ENCODE measurements around the gene BCOR. TPM values are rescaled to one million over a fixed set of nuclear protein-coding genes. Genes with fewer than 3 reads are reported as not detected.

The BCOR gene
- total and polyA plus RNA-seq, 2 of the 4 experiments (the other 2 are of a cell fraction) = 7.5 to 9.0 TPM

GRCh38 chrX:40106676-40107290, 9.0 kb upstream of the BCOR start:
- 10% methylated on average over 2 of the region's 36 CpGs; no CpG with 5 or more reads in 1 of the 2 experiments for WGBS, 2 experiments (ENCODE audit: extremely low coverage in 2 of 2, insufficient read length in 1 of 2)
- Histone ChIP-seq H3K4ac (ENCODE audit: low read depth, low read length) (peak overlapping the region; percentile 77), H3K9me1 (ENCODE audit: insufficient read depth, low read length) (no peaks in the 10 kb centered on the region), H3K79me1 (ENCODE audit: low read depth in 1 of 2, low read length in 2 of 2) (no peaks in the 10 kb centered on the region; a peak in 1 of 4 replicates), H3K14ac (replicated peaks; ENCODE audit: low read depth, low read length) (no peak overlapping the region; the same call in 1 of the 2 replicates), H4K20me1 (ENCODE audit: insufficient read depth, low read length) (no peaks in the 10 kb centered on the region), H2BK5ac (ENCODE audit: low read depth, low read length, poor library complexity, severe bottlenecking) (no peak overlapping the region), H3K9me3 (ENCODE audit: control insufficient read depth, insufficient read depth, low read length) (no peaks in the 10 kb centered on the region), H3K27me3 (ENCODE audit: control insufficient read depth, insufficient read depth, low read length) (peaks cover 4% of the 10 kb centered on the region; the same call in 1 of the 2 replicates), H3K56ac (ENCODE audit: extremely low read depth, insufficient read depth, low read length) (no peak overlapping the region), H3K23ac (ENCODE audit: low read depth, low read length) (no peak overlapping the region; the same call in 1 of the 2 replicates), H3K9ac (ENCODE audit: low read depth, low read length) (0 out of 2 replicates have a peak overlapping the region, but pooled peaks have one; percentile 31), H2BK120ac (ENCODE audit: low read depth, low read length) (peak overlapping the region; percentile 79; the same call in 1 of the 2 replicates), H3K18ac (ENCODE audit: low read depth, low read length) (no peak overlapping the region), H3K4me3 (ENCODE audit: insufficient read depth, low read depth, low read length) (peak overlapping the region; percentile 37), H2AFZ (replicated peaks; ENCODE audit: low read length, poor library complexity) (peak overlapping the region; percentile 83), H4K91ac (ENCODE audit: insufficient read depth, low read depth, low read length) (0 out of 2 replicates have a peak overlapping the region, but pooled peaks have one; percentile 35), H2BK15ac (ENCODE audit: low read depth, low read length) (peak overlapping the region; percentile 39; the same call in 1 of the 3 replicates), H4K5ac (ENCODE audit: low read depth, low read length) (no peak overlapping the region), H2AK9ac (replicated peaks; ENCODE audit: low read depth, low read length, poor library complexity) (peak overlapping the region; percentile 67), H2AK5ac (ENCODE audit: low read depth, low read length) (peak overlapping the region; percentile 78; the same call in 1 of the 2 replicates), H3K4me1 (ENCODE audit: control insufficient read depth, insufficient read depth, low read length) (peaks cover 10% of the 10 kb centered on the region), H2BK20ac (ENCODE audit: low read depth, low read length) (no peak overlapping the region), H3K36me3 (ENCODE audit: control insufficient read depth, insufficient read depth, low read length) (no peaks in the 10 kb centered on the region), H3K4me2 (ENCODE audit: low read depth, low read length) (peak overlapping the region; percentile 66), H3K27ac (ENCODE audit: insufficient read depth, low read length) (peak overlapping the region; percentile 78; the same call in 1 of the 2 replicates), H4K8ac (ENCODE audit: low read depth in 2 of 2, low read length in 2 of 2) (peak overlapping the region; percentile 52 to 88; a peak in 3 of 4 replicates)
- no peak for DNase-seq
- dilution Hi-C loops (cut with HindIII; ENCODE audit: low sequenced_read_pairs, unreplicated experiment) (no loop called here), in situ Hi-C loops (cut with MboI; ENCODE audit: low sequenced_read_pairs) (loop anchor here (5.0 kb wide), 1 partner anchor 66 kb away; no protein-coding TSS in a partner anchor), intact Hi-C loops (cut with micrococcal nuclease) (loop anchor here (5.0 kb wide), 2 partner anchors 36 to 141 kb away; no protein-coding TSS in a partner anchor)
- POLR2A ChIA-PET (ENCODE audit: unreplicated experiment) = no interaction called here
- BruUV-seq (replicated peaks) = no TSS peak
- CTCF ChIA-PET = no interaction called here
- ATAC-seq (ENCODE audit: low read depth) = no peak
- TF ChIP-seq CTCF (conservative IDR thresholded peaks at IDR 0.05; ENCODE audit: low read depth, low read length) = no peak
- no peak for TF ChIP-seq MXI1 (IDR thresholded peaks at IDR 0.05; ENCODE audit: borderline replicate concordance, low read depth, low read length)
- TF ChIP-seq FOS (IDR thresholded peaks at IDR 0.05; ENCODE audit: low read depth, low read length) = no peak
- TF ChIP-seq RAD21 (IDR thresholded peaks at IDR 0.05; ENCODE audit: low read length) = no peak
- TF ChIP-seq ELK1 (IDR thresholded peaks at IDR 0.05; ENCODE audit: borderline replicate concordance, low read depth, low read length) = no peak
- TF ChIP-seq CEBPB (IDR thresholded peaks at IDR 0.05; ENCODE audit: low read depth, low read length) = no peak
- TF ChIP-seq SMC3 (IDR thresholded peaks at IDR 0.05; ENCODE audit: low read depth, low read length) = no peak
- no peak for TF ChIP-seq POLR2A (IDR thresholded peaks at IDR 0.05; ENCODE audit: low read depth, low read length)
